ENCODE measurements around the gene MYO1D. TPM values are rescaled to one million over a fixed set of nuclear protein-coding genes. Genes with fewer than 3 reads are reported as not detected.

Gene MYO1D
- total RNA-seq, 1 experiment from 2014 or later: 23.5 TPM

DNA sequence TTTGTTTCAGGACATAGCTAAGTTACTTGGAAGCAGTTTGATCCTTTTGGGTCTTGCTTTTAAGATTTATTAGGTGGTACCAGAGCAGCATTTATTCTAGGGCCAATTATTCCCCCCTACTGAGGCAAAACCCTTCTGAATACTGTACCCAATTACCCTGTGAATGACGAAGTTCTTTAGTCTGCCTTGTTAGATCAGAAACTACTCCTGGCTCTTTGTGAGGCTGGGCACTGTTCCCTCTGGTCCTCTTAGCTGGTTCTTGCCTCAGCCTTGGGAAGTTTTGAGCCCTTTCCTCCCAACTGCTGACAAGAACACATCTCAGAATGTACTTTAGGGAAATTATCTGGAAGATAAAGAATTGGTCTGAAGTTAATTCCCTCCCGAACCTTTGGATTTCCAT is 274.5 kb downstream of the MYO1D start:
- Histone ChIP-seq H3K4me2 (ENCODE audit: low read length) (no peak overlapping the region), H3K9me2 (replicated peaks; ENCODE audit: low read length) (no peaks in the 10 kb centered on the region), H3K9me3 (ENCODE audit: low read length) (no peaks in the 10 kb centered on the region), H3K4me3 (ENCODE audit: low read length) (no peak overlapping the region), H3K4me1 (ENCODE audit: insufficient read depth, low read length) (no peaks in the 10 kb centered on the region), H3K36me3 (ENCODE audit: low read depth, low read length) (no peaks in the 10 kb centered on the region), H3K27me3 (ENCODE audit: low read length) (no peaks in the 10 kb centered on the region), H3K27ac (ENCODE audit: low read length) (no peak overlapping the region), H2AFZ (ENCODE audit: low read length) (no peak overlapping the region), H3K9ac (ENCODE audit: low read length) (no peak overlapping the region), H3F3A (ENCODE audit: low read length, unreplicated experiment) (no peaks in the 10 kb centered on the region), H3K79me2 (ENCODE audit: low read length) (no peaks in the 10 kb centered on the region), H4K20me1 (ENCODE audit: low read length) (no peaks in the 10 kb centered on the region)
- BruUV-seq (replicated peaks): no TSS peak
- no peak for ATAC-seq
- ChIA-PET POLR2A (ENCODE audit: unreplicated experiment) (no interaction called here), CTCF (no interaction called here)
- TF ChIP-seq CTCF (conservative IDR thresholded peaks at IDR 0.05; ENCODE audit: low read depth, low read length) (no peak), EZH2 (IDR thresholded peaks at IDR 0.05; ENCODE audit: low read length, unreplicated experiment) (no peak), EZH2phosphoT487 (IDR thresholded peaks at IDR 0.05; ENCODE audit: borderline replicate concordance, low read length) (no peak)
- intact Hi-C loops (cut with micrococcal nuclease): loop anchor here (10.0 kb wide), 1 partner anchor 118 kb away; the partner anchor contains the start of gene CDK5R1
- DNase-seq: no peak

GRCh38 chr17:32601866-32602265 is 275.1 kb downstream of the MYO1D start:
- H4K20me1 ChIP-seq (ENCODE audit: low read length): no peaks in the 10 kb centered on the region
- ATAC-seq: no peak
- no peaks in the 10 kb centered on the region for H3F3A ChIP-seq (ENCODE audit: low read length, unreplicated experiment)
- H3K4me2 ChIP-seq (ENCODE audit: low read length): no peak overlapping the region
- H2AFZ ChIP-seq (ENCODE audit: low read length): no peak overlapping the region
- BruUV-seq (replicated peaks): no TSS peak
- H3K36me3 ChIP-seq (ENCODE audit: low read depth, low read length): no peaks in the 10 kb centered on the region
- TF ChIP-seq CTCF (conservative IDR thresholded peaks at IDR 0.05; ENCODE audit: low read depth, low read length) (no peak), EZH2phosphoT487 (IDR thresholded peaks at IDR 0.05; ENCODE audit: borderline replicate concordance, low read length) (no peak), EZH2 (IDR thresholded peaks at IDR 0.05; ENCODE audit: low read length, unreplicated experiment) (no peak)
- H3K79me2 ChIP-seq (ENCODE audit: low read length): no peaks in the 10 kb centered on the region
- no peaks in the 10 kb centered on the region for H3K9me3 ChIP-seq (ENCODE audit: low read length)
- H3K27ac ChIP-seq (ENCODE audit: low read length): no peak overlapping the region
- no peak for DNase-seq
- ChIA-PET POLR2A (ENCODE audit: unreplicated experiment) (no interaction called here), CTCF (no interaction called here)
- no peaks in the 10 kb centered on the region for H3K9me2 ChIP-seq (replicated peaks; ENCODE audit: low read length)
- H3K9ac ChIP-seq (ENCODE audit: low read length): no peak overlapping the region
- intact Hi-C loops (cut with micrococcal nuclease): loop anchor here (10.0 kb wide), 1 partner anchor 117 kb away; the partner anchor contains the start of gene CDK5R1
- H3K27me3 ChIP-seq (ENCODE audit: low read length): no peaks in the 10 kb centered on the region
- no peaks in the 10 kb centered on the region for H3K4me1 ChIP-seq (ENCODE audit: insufficient read depth, low read length)
- H3K4me3 ChIP-seq (ENCODE audit: low read length): no peak overlapping the region

GRCh38 chr17:32596628-32597027 is 280.3 kb downstream of the MYO1D start:
- no TSS peak for BruUV-seq (replicated peaks)
- Histone ChIP-seq H3K9me3 (ENCODE audit: low read length) (no peaks in the 10 kb centered on the region), H2AFZ (ENCODE audit: low read length) (no peak overlapping the region), H3F3A (ENCODE audit: low read length, unreplicated experiment) (no peaks in the 10 kb centered on the region), H4K20me1 (ENCODE audit: low read length) (no peaks in the 10 kb centered on the region), H3K4me1 (ENCODE audit: insufficient read depth, low read length) (no peaks in the 10 kb centered on the region), H3K36me3 (ENCODE audit: low read depth, low read length) (no peaks in the 10 kb centered on the region), H3K79me2 (ENCODE audit: low read length) (no peaks in the 10 kb centered on the region), H3K4me3 (ENCODE audit: low read length) (no peak overlapping the region), H3K27ac (ENCODE audit: low read length) (no peak overlapping the region), H3K9ac (ENCODE audit: low read length) (no peak overlapping the region), H3K27me3 (ENCODE audit: low read length) (no peaks in the 10 kb centered on the region), H3K9me2 (replicated peaks; ENCODE audit: low read length) (no peaks in the 10 kb centered on the region), H3K4me2 (ENCODE audit: low read length) (no peak overlapping the region)
- ChIA-PET POLR2A (ENCODE audit: unreplicated experiment) (interaction anchor here (0.6 kb wide), 1 partner anchor 8 kb away, joined by 4 read pairs; no protein-coding TSS in a partner anchor), CTCF (no interaction called here)
- ATAC-seq (no peak), DNase-seq (no peak)
- intact Hi-C loops (cut with micrococcal nuclease): no loop called here
- no peak for TF ChIP-seq EZH2 (IDR thresholded peaks at IDR 0.05; ENCODE audit: low read length, unreplicated experiment)
- TF ChIP-seq EZH2phosphoT487 (IDR thresholded peaks at IDR 0.05; ENCODE audit: borderline replicate concordance, low read length): no peak
- TF ChIP-seq CTCF (conservative IDR thresholded peaks at IDR 0.05; ENCODE audit: low read depth, low read length): no peak
